Vagina (tissue), 2 donors: Measurements from ENCODE around the gene MAIP1. TPM values are rescaled to one million over a fixed set of nuclear protein-coding genes. Genes with fewer than 3 reads are reported as not detected.

Source experiments
- DNase-seq, 2 donors: peaks; one replicate each; pipeline ENCODE4 v3.0.0-alpha.2; 2017; ENCODE audit errors: extremely low spot score in 2 of 2
- H3K27ac ChIP-seq: fragments of 200-600 bp; sonication (generic); one replicate; pipeline ENCODE4 v1.5.1; 2019
- H3K27me3 ChIP-seq: fragments of 200-600 bp; sonication (generic); one replicate; pipeline ENCODE4 v1.5.1; 2019
- H3K36me3 ChIP-seq, 2 donors: fragments of 200-600 bp; sonication (generic); one replicate each; pipeline ENCODE4 v1.5.1; 2017 to 2019
- H3K4me1 ChIP-seq: fragments of 200-600 bp; sonication (generic); one replicate; pipeline ENCODE4 v1.5.1; 2019
- H3K4me3 ChIP-seq, 2 donors: fragments of 200-600 bp; sonication (generic); 1 replicate in 1 of 2; 2 replicates in 1 of 2; pipeline ENCODE4 v1.5.1; 2016 to 2019
- H3K9me3 ChIP-seq: fragments of 200-600 bp; sonication (generic); one replicate; pipeline ENCODE4 v1.5.1; 2019
- CTCF ChIP-seq, 3 experiments: fragments of 450-650 bp in 2 of 3; fragments of 200-600 bp in 1 of 3; sonication (generic) in 1 of 3; IDR thresholded peaks; one replicate each; pipeline ENCODE4 v1.5.1; 2017 to 2019; ENCODE audit warnings: antibody characterized with exemption in 3 of 3, mild to moderate bottlenecking in 2 of 3, moderate library complexity in 2 of 3
- POLR2A ChIP-seq, 2 donors: fragments of 450-650 bp; IDR thresholded peaks; one replicate each; pipeline ENCODE4 v1.6.1; 2017; ENCODE audit warnings: antibody characterized with exemption in 2 of 2, mild to moderate bottlenecking in 2 of 2, moderate library complexity in 2 of 2
- POLR2AphosphoS5 ChIP-seq, 2 donors: sonication (generic); formaldehyde crosslinking; IDR thresholded peaks; one replicate each; pipeline ENCODE4 v1.9.0; 2017; ENCODE audit warnings: antibody characterized with exemption in 2 of 2, mild to moderate bottlenecking in 2 of 2, low read depth in 1 of 2; ENCODE audit not compliant: insufficient read depth in 1 of 2
- intact Hi-C: fragments of 100-400 bp; cut with DNase I; formaldehyde crosslinking; loops from one replicate; pipeline ENCODE4 v1.15.1; 2023
- total RNA-seq: library from RNA; depleted of rRNA; stranded (reverse); fragments of >200 nt; gene quantifications from one replicate; pipeline ENCODE4 v1.2.3, GENCODE V29; 2016

MAIP1 gene
- total RNA-seq, 1 donor from 2014 or later, result 16.0 TPM

GRCh38 chr2:199999166-199999565 is 43.8 kb downstream of the MAIP1 start:
- no peaks in the 10 kb centered on the region for H3K9me3 ChIP-seq
- no peak for TF ChIP-seq POLR2A (IDR thresholded peaks at IDR 0.05)
- TF ChIP-seq POLR2AphosphoS5 (IDR thresholded peaks at IDR 0.05; ENCODE audit: insufficient read depth in 1 of 2, low read depth in 1 of 2), result no peak
- no peak for TF ChIP-seq CTCF (IDR thresholded peaks at IDR 0.05)
- no peaks in the 10 kb centered on the region for H3K36me3 ChIP-seq
- H3K4me3 ChIP-seq, result no peak overlapping the region
- no peak overlapping the region for H3K27ac ChIP-seq
- no peak for DNase-seq
- intact Hi-C loops, result no loop called here
- no peaks in the 10 kb centered on the region for H3K27me3 ChIP-seq
- H3K4me1 ChIP-seq, result no peaks in the 10 kb centered on the region

GRCh38 chr2:200000444-200001163 is 45.2 kb downstream of the MAIP1 start:
- Histone ChIP-seq H3K4me1 (no peaks in the 10 kb centered on the region), H3K27ac (no peak overlapping the region), H3K4me3 (no peak overlapping the region), H3K27me3 (no peaks in the 10 kb centered on the region), H3K36me3 (no peaks in the 10 kb centered on the region), H3K9me3 (no peaks in the 10 kb centered on the region)
- TF ChIP-seq POLR2AphosphoS5 (IDR thresholded peaks at IDR 0.05; ENCODE audit: insufficient read depth in 1 of 2, low read depth in 1 of 2), result no peak
- no peak for DNase-seq
- intact Hi-C loops, result no loop called here

GRCh38 chr2:200003444-200003843 is 48.1 kb downstream of the MAIP1 start:
- TF ChIP-seq CTCF (IDR thresholded peaks at IDR 0.05), result no peak
- TF ChIP-seq POLR2A (IDR thresholded peaks at IDR 0.05), result no peak
- TF ChIP-seq POLR2AphosphoS5 (IDR thresholded peaks at IDR 0.05; ENCODE audit: insufficient read depth in 1 of 2, low read depth in 1 of 2), result no peak
- H3K4me3 ChIP-seq, result no peak overlapping the region
- no peaks in the 10 kb centered on the region for H3K9me3 ChIP-seq
- no peak for DNase-seq
- H3K27me3 ChIP-seq, result no peaks in the 10 kb centered on the region
- H3K27ac ChIP-seq, result no peak overlapping the region
- H3K36me3 ChIP-seq, result no peaks in the 10 kb centered on the region
- no peaks in the 10 kb centered on the region for H3K4me1 ChIP-seq
- intact Hi-C loops, result no loop called here

- Histone ChIP-seq H3K27me3 (no peaks in the 10 kb centered on the region), H3K4me3 (no peak overlapping the region), H3K36me3 (no peaks in the 10 kb centered on the region), H3K27ac (no peak overlapping the region), H3K4me1 (no peaks in the 10 kb centered on the region), H3K9me3 (no peaks in the 10 kb centered on the region)
- TF ChIP-seq CTCF (IDR thresholded peaks at IDR 0.05) (no peak), POLR2A (IDR thresholded peaks at IDR 0.05) (no peak), POLR2AphosphoS5 (IDR thresholded peaks at IDR 0.05; ENCODE audit: insufficient read depth in 1 of 2, low read depth in 1 of 2) (no peak)
- no peak for DNase-seq
- intact Hi-C loops, result no loop called here
Measured at GRCh38 chr2:200005675-200006074, 50.3 kb downstream of the MAIP1 start.

- TF ChIP-seq POLR2AphosphoS5 (IDR thresholded peaks at IDR 0.05; ENCODE audit: insufficient read depth in 1 of 2, low read depth in 1 of 2) (no peak), POLR2A (IDR thresholded peaks at IDR 0.05) (no peak), CTCF (IDR thresholded peaks at IDR 0.05) (no peak)
- Histone ChIP-seq H3K4me1 (no peaks in the 10 kb centered on the region), H3K4me3 (no peak overlapping the region), H3K36me3 (no peaks in the 10 kb centered on the region), H3K27me3 (no peaks in the 10 kb centered on the region), H3K9me3 (no peaks in the 10 kb centered on the region), H3K27ac (no peak overlapping the region)
- no peak for DNase-seq
- intact Hi-C loops, result no loop called here
Measured at GRCh38 chr2:200007306-200007705, 51.9 kb downstream of the MAIP1 start.
